Activated CD4-positive, alpha-beta T cell treated with anti-CD3 and anti-CD28 coated beads, Interleukin-2, amount 10 ng/mL, durations not matched to agents 24 days and 14 days (primary cell): ENCODE measurements around the gene ALDH16A1. TPM values are rescaled to one million over a fixed set of nuclear protein-coding genes. Genes with fewer than 3 reads are reported as not detected.

Experiments
- total RNA-seq: library from RNA; stranded (reverse); gene quantifications from 2 replicates; pipeline ENCODE4 v1.2.3, GENCODE V29; 2022

ALDH16A1 gene
- total RNA-seq, 1 donor from 2014 or later = 27.2 TPM

Other genes with a start within 250 kb of the ALDH16A1 start
- gene SLC6A16, start 128.0 kb upstream of the ALDH16A1 start, total RNA-seq = 0.69 and 1.3 TPM in 2 replicates
- gene CD37, start 117.8 kb upstream of the ALDH16A1 start, total RNA-seq = 131 and 134 TPM in 2 replicates
- not detected in 2 replicates for gene TEAD2, start 90.8 kb upstream of the ALDH16A1 start, total RNA-seq
- not detected in 2 replicates for gene DKKL1, start 89.3 kb upstream of the ALDH16A1 start, total RNA-seq
- 0.24 TPM in 1 of 2 replicates, not detected in the other for gene KASH5, start 65.0 kb upstream of the ALDH16A1 start, total RNA-seq
- gene PTH2, start 29.8 kb upstream of the ALDH16A1 start, total RNA-seq = not detected in 2 replicates
- gene GFY, start 27.8 kb upstream of the ALDH16A1 start, total RNA-seq = not detected in 2 replicates
- 0.12 and 0.54 TPM in 2 replicates for gene SLC17A7, start 11.7 kb upstream of the ALDH16A1 start, total RNA-seq
- gene PIH1D1, start 1.4 kb upstream of the ALDH16A1 start, total RNA-seq = 134 and 135 TPM in 2 replicates
- 51.8 and 57.6 TPM in 2 replicates for gene FLT3LG, start 21.0 kb downstream of the ALDH16A1 start, total RNA-seq
- gene RPL13A, start 34.4 kb downstream of the ALDH16A1 start, total RNA-seq = 3,031 and 3,032 TPM in 2 replicates
- 2,059 and 2,078 TPM in 2 replicates for gene RPS11, start 43.2 kb downstream of the ALDH16A1 start, total RNA-seq
- gene FCGRT, start 59.4 kb downstream of the ALDH16A1 start, total RNA-seq = 0.99 and 1.1 TPM in 2 replicates
- 2.0 and 4.3 TPM in 2 replicates for gene RCN3, start 74.8 kb downstream of the ALDH16A1 start, total RNA-seq
- gene NOSIP, start 127.3 kb downstream of the ALDH16A1 start, total RNA-seq = 66.1 and 68.5 TPM in 2 replicates
- 0.56 and 1.0 TPM in 2 replicates for gene PRRG2, start 128.1 kb downstream of the ALDH16A1 start, total RNA-seq
- 31.1 and 32.7 TPM in 2 replicates for gene PRR12, start 138.0 kb downstream of the ALDH16A1 start, total RNA-seq
- gene RRAS, start 186.9 kb downstream of the ALDH16A1 start, total RNA-seq = 4.1 and 5.0 TPM in 2 replicates
- gene SCAF1, start 189.0 kb downstream of the ALDH16A1 start, total RNA-seq = 75.0 and 84.9 TPM in 2 replicates
- 146 and 151 TPM in 2 replicates for gene IRF3, start 212.6 kb downstream of the ALDH16A1 start, total RNA-seq
- 69.3 and 72.0 TPM in 2 replicates for gene BCL2L12, start 212.7 kb downstream of the ALDH16A1 start, total RNA-seq
- gene PRMT1, start 224.0 kb downstream of the ALDH16A1 start, total RNA-seq = 510 and 512 TPM in 2 replicates
- 8.4 and 8.6 TPM in 2 replicates for gene ADM5, start 236.4 kb downstream of the ALDH16A1 start, total RNA-seq
- gene CPT1C, start 237.9 kb downstream of the ALDH16A1 start, total RNA-seq = 3.4 and 3.6 TPM in 2 replicates